CD14-positive monocyte (primary cell): Measurements from ENCODE around the gene TCAIM. TPM values are rescaled to one million over a fixed set of nuclear protein-coding genes. Genes with fewer than 3 reads are reported as not detected.

ENCODE experiments used
- DNase-seq, 3 donors: peaks; one replicate each; pipeline ENCODE4 v3.0.0-alpha.2; 2011 to 2022
- H2AFZ ChIP-seq: 2 replicates; pipeline ENCODE4 v1.6.0; 2012; ENCODE audit warnings: mild to moderate bottlenecking, low read depth, low read length, inconsistent platforms; ENCODE audit not compliant: insufficient read depth, poor library complexity, severe bottlenecking
- H3K27ac ChIP-seq, 2 donors: 1 replicate in 1 of 2; 2 replicates in 1 of 2; pipeline ENCODE4 v1.5.1; 2012 to 2013; ENCODE audit warnings: low read length in 2 of 2, control low read depth in 1 of 2, inconsistent platforms in 1 of 2, low read depth in 1 of 2, mild to moderate bottlenecking in 1 of 2
- H3K27me3 ChIP-seq, 2 donors: one replicate each; pipeline versions ENCODE4 v1.6.0 to v1.6.1; 2011 to 2013; ENCODE audit warnings: low read length in 2 of 2; ENCODE audit not compliant: control insufficient read depth in 2 of 2, insufficient read depth in 2 of 2
- H3K36me3 ChIP-seq, 2 donors: replicated peaks in 1 of 2; 1 replicate in 1 of 2; 2 replicates in 1 of 2; pipeline versions ENCODE4 v1.5.1 to v1.6.1; 2012 to 2013; ENCODE audit warnings: low read length in 2 of 2, control low read depth in 1 of 2, inconsistent platforms in 1 of 2, mild to moderate bottlenecking in 1 of 2; ENCODE audit not compliant: insufficient read depth in 2 of 2, control insufficient read depth in 1 of 2
- H3K4me1 ChIP-seq, 2 donors: 1 replicate in 1 of 2; 2 replicates in 1 of 2; pipeline versions ENCODE4 v1.5.1 to v1.6.1; 2012 to 2013; ENCODE audit warnings: low read length in 2 of 2, control low read depth in 1 of 2, inconsistent platforms in 1 of 2, mild to moderate bottlenecking in 1 of 2, moderate library complexity in 1 of 2; ENCODE audit not compliant: insufficient read depth in 2 of 2, control insufficient read depth in 1 of 2
- H3K4me2 ChIP-seq: replicated peaks from 2 replicates; pipeline ENCODE3; 2012; ENCODE audit warnings: low read length, moderate library complexity, mild to moderate bottlenecking; ENCODE audit not compliant: poor library complexity, severe bottlenecking; ENCODE audit errors: extremely low read depth
- H3K4me3 ChIP-seq, 3 experiments: fragments of 200-600 bp in 1 of 3; sonication (generic) in 1 of 3; replicated peaks in 1 of 3; 1 replicate in 2 of 3; 2 replicates in 1 of 3; pipeline ENCODE4 v1.5.1; 2011 to 2013; ENCODE audit warnings: low read length in 3 of 3, mild to moderate bottlenecking in 3 of 3, control low read depth in 2 of 3, low read depth in 2 of 3, inconsistent platforms in 1 of 3, moderate library complexity in 1 of 3
- H3K79me2 ChIP-seq: 2 replicates; pipeline ENCODE4 v1.6.0; 2012; ENCODE audit warnings: mild to moderate bottlenecking, control low read depth, inconsistent platforms, low read length, moderate library complexity; ENCODE audit not compliant: insufficient read depth
- H3K9ac ChIP-seq: 2 replicates; pipeline ENCODE4 v1.6.0; 2017; ENCODE audit warnings: low read length, mild to moderate bottlenecking; ENCODE audit not compliant: insufficient read depth, poor library complexity, severe bottlenecking
- H3K9me3 ChIP-seq, 2 donors: replicated peaks in 1 of 2; 1 replicate in 1 of 2; 2 replicates in 1 of 2; pipeline versions ENCODE4 v1.5.1 to v1.6.1; 2012 to 2013; ENCODE audit warnings: low read length in 2 of 2, control low read depth in 1 of 2; ENCODE audit not compliant: control insufficient read depth in 1 of 2, insufficient read depth in 1 of 2
- H4K20me1 ChIP-seq: 2 replicates; pipeline ENCODE4 v1.6.0; 2012; ENCODE audit warnings: mild to moderate bottlenecking, low read length, control low read depth, moderate library complexity; ENCODE audit not compliant: insufficient read depth
- H3K27ac Mint-ChIP-seq, 7 donors: one replicate each; pipeline ENCODE4 v1.8.0; 2020; ENCODE audit warnings: mild to moderate bottlenecking in 7 of 7, mixed read lengths in 7 of 7, moderate library complexity in 6 of 7, inconsistent platforms in 2 of 7
- H3K27me3 Mint-ChIP-seq, 3 donors: one replicate each; pipeline ENCODE4 v1.8.0; 2021 to 2022; ENCODE audit warnings: low read depth in 3 of 3, mild to moderate bottlenecking in 3 of 3, mixed read lengths in 3 of 3, moderate library complexity in 3 of 3, inconsistent platforms in 1 of 3
- H3K36me3 Mint-ChIP-seq, 2 donors: one replicate each; pipeline ENCODE4 v1.8.0; 2020; ENCODE audit warnings: mixed read lengths in 2 of 2, inconsistent platforms in 1 of 2, mild to moderate bottlenecking in 1 of 2
- H3K4me1 Mint-ChIP-seq: one replicate; pipeline ENCODE4 v1.8.0; 2020; ENCODE audit warnings: mild to moderate bottlenecking, mixed read lengths
- H3K4me3 Mint-ChIP-seq, 2 donors: one replicate each; pipeline ENCODE4 v1.8.0; 2020; ENCODE audit warnings: mild to moderate bottlenecking in 2 of 2, mixed read lengths in 2 of 2, moderate library complexity in 1 of 2
- H3K9me3 Mint-ChIP-seq, 7 donors: one replicate each; pipeline ENCODE4 v1.8.0; 2020 to 2022; ENCODE audit warnings: mixed read lengths in 7 of 7, mild to moderate bottlenecking in 6 of 7, moderate library complexity in 6 of 7, inconsistent platforms in 2 of 7
- WGBS: methylation state at CpG from one replicate; pipeline ENCODE4 v1.1.5; 2013; ENCODE audit warnings: missing lambda C conversion rate; ENCODE audit not compliant: insufficient coverage; 5-methylcytosine and 5-hydroxymethylcytosine counted together
- intact Hi-C, 2 donors: fragments of 100-400 bp; cut with micrococcal nuclease; formaldehyde crosslinking; loops; one replicate each; pipeline versions ENCODE4 v1.15.0 to v1.15.1; 2023
- polyA plus RNA-seq, 3 donors: library from polyadenylated mRNA; depleted of rRNA in 1 of 3; unstranded in 2 of 3; stranded (reverse) in 1 of 3; fragments of 300-500 nt in 2 of 3; fragments of >200 nt in 1 of 3; fragmentation: Illumina TruSeq in 2 of 3; gene quantifications; 1 replicate in 2 of 3; 2 replicates in 1 of 3; pipeline ENCODE4 v1.2.3, GENCODE V29; 2012 to 2021
- TF ChIP-seq, protein P1 (sequence below): fragments of 200-600 bp; IDR thresholded peaks from one replicate; pipeline ENCODE4 v1.8.0; 2022; ENCODE audit warnings: antibody characterized with exemption, mild to moderate bottlenecking

TCAIM gene
- polyA plus RNA-seq, 3 donors = 9.1 to 26.7 (median 20.0) TPM

DNA sequence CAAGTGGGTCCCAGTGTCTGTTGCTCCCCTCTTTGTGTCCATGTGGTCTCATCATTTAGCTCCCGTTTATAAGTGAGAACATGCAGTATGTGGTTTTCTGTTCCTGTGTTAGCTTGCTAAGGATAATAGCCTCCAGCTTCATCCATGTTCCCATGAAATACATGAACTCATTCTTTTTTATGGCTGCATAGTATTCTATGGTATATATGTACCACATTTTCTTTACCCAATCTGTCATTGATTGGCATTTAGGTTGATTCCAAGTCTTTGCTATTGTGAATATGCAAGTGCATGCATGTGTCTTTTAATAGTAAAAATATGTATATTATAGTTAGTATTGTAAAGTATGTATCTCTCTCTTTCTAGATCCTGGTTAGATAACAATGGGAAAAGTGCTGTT is 53.9 kb downstream of the TCAIM start:
- Mint-ChIP-seq H3K4me1 (no peaks in the 10 kb centered on the region), H3K27me3 (no peaks in the 10 kb centered on the region), H3K9me3 (peaks cover 2 to 10% (median 3%) of the 10 kb centered on the region in 7 donors), H3K4me3 (no peak overlapping the region), H3K27ac (peak overlapping the region in 1 of 7 donors; percentile 31), H3K36me3 (peaks cover 2 to 6% of the 10 kb centered on the region in 2 donors)
- no peaks in the 10 kb centered on the region for H3K79me2 ChIP-seq
- H3K36me3 ChIP-seq = peaks cover 3 to 14% of the 10 kb centered on the region in 2 donors
- no peak for DNase-seq
- no peaks in the 10 kb centered on the region for H4K20me1 ChIP-seq
- H3K27ac ChIP-seq = no peak overlapping the region
- intact Hi-C loops = no loop called here
- H3K9ac ChIP-seq = no peak overlapping the region
- no peak overlapping the region for H2AFZ ChIP-seq
- no peak overlapping the region for H3K4me3 ChIP-seq
- peaks cover 2 to 3% of the 10 kb centered on the region in 2 donors for H3K9me3 ChIP-seq
- H3K4me2 ChIP-seq = no peak overlapping the region
- WGBS = no CpG with 5 or more reads among the region's 1 CpG
- TF ChIP-seq, protein P1, sequence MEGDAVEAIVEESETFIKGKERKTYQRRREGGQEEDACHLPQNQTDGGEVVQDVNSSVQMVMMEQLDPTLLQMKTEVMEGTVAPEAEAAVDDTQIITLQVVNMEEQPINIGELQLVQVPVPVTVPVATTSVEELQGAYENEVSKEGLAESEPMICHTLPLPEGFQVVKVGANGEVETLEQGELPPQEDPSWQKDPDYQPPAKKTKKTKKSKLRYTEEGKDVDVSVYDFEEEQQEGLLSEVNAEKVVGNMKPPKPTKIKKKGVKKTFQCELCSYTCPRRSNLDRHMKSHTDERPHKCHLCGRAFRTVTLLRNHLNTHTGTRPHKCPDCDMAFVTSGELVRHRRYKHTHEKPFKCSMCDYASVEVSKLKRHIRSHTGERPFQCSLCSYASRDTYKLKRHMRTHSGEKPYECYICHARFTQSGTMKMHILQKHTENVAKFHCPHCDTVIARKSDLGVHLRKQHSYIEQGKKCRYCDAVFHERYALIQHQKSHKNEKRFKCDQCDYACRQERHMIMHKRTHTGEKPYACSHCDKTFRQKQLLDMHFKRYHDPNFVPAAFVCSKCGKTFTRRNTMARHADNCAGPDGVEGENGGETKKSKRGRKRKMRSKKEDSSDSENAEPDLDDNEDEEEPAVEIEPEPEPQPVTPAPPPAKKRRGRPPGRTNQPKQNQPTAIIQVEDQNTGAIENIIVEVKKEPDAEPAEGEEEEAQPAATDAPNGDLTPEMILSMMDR = no peak
- no peaks in the 10 kb centered on the region for H3K27me3 ChIP-seq
- no peaks in the 10 kb centered on the region for H3K4me1 ChIP-seq

DNA sequence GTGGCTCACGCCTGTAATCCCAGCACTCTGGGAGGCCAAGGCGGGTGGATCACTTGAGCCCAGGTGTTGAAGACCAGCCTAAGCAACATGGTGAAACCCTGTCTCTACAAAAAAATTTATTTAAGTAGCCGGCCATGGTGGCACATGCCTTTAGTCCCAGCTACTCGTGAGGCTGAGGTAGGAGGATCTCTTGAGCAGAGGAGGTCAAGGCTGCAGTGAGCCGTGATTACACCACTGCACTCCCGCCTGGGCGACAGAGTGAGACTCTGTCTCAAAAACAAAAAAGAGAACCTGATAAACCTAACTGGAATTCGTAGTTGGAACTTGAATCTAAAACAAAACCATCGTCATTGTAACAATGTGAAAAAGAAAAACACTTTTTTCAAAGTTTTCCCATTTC is 57.1 kb downstream of the TCAIM start:
- no peaks in the 10 kb centered on the region for H3K79me2 ChIP-seq
- intact Hi-C loops = no loop called here
- Mint-ChIP-seq H3K27me3 (no peaks in the 10 kb centered on the region), H3K4me1 (no peaks in the 10 kb centered on the region), H3K36me3 (peaks cover 6 to 18% of the 10 kb centered on the region in 2 donors), H3K4me3 (no peak overlapping the region), H3K9me3 (peaks cover 0 to 8% (median 0%) of the 10 kb centered on the region in 7 donors), H3K27ac (no peak overlapping the region)
- no peak overlapping the region for H3K4me2 ChIP-seq
- no peaks in the 10 kb centered on the region for H3K4me1 ChIP-seq
- no peaks in the 10 kb centered on the region for H3K9me3 ChIP-seq
- H3K36me3 ChIP-seq = peaks cover 3 to 15% of the 10 kb centered on the region in 2 donors
- H3K4me3 ChIP-seq = no peak overlapping the region
- WGBS = 100% methylated on average over 7 of the region's 9 CpGs
- no peak for DNase-seq
- H3K27ac ChIP-seq = no peak overlapping the region
- no peaks in the 10 kb centered on the region for H3K27me3 ChIP-seq
- H2AFZ ChIP-seq = no peak overlapping the region
- no peak overlapping the region for H3K9ac ChIP-seq
- TF ChIP-seq, protein P1 = no peak
- no peaks in the 10 kb centered on the region for H4K20me1 ChIP-seq
